SU-DHL-6 (cell line): ENCODE data around the gene KIF2A.

Source experiments
- EZH2phosphoT487 ChIP-seq: fragments of 200-600 bp; sonication (generic), shearing (Covaris generic); conservative IDR thresholded peaks from 2 replicates; pipeline ENCODE4 v1.6.1; 2018; ENCODE audit warnings: mild to moderate bottlenecking, antibody characterized with exemption, low read length, moderate library complexity, mixed read lengths
- TF ChIP-seq, protein P1 (sequence below): fragments of 200-600 bp; sonication (generic); IDR thresholded peaks from one replicate; pipeline ENCODE4 v1.5.1; 2017; ENCODE audit warnings: antibody characterized with exemption, mild to moderate bottlenecking, low read length, moderate library complexity; ENCODE audit not compliant: insufficient read depth, poor library complexity, severe bottlenecking

DNA sequence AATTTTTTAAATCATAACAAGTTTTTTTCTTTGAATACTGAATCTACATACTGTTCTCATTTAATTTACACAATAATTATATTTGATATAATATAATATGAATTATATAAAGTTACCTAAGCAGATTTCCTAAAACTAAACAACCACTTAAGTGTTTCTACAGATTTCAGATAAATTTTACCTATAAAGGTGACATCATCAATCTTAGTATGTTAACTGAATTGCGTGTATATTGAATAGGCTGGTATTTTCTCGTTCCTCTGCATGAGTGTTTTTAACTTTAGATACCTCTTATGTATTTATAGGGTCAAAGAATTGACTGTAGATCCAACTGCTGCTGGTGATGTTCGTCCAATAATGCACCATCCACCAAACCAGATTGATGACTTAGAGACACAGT is 67.4 kb downstream of the KIF2A start:
- TF ChIP-seq, protein P1, sequence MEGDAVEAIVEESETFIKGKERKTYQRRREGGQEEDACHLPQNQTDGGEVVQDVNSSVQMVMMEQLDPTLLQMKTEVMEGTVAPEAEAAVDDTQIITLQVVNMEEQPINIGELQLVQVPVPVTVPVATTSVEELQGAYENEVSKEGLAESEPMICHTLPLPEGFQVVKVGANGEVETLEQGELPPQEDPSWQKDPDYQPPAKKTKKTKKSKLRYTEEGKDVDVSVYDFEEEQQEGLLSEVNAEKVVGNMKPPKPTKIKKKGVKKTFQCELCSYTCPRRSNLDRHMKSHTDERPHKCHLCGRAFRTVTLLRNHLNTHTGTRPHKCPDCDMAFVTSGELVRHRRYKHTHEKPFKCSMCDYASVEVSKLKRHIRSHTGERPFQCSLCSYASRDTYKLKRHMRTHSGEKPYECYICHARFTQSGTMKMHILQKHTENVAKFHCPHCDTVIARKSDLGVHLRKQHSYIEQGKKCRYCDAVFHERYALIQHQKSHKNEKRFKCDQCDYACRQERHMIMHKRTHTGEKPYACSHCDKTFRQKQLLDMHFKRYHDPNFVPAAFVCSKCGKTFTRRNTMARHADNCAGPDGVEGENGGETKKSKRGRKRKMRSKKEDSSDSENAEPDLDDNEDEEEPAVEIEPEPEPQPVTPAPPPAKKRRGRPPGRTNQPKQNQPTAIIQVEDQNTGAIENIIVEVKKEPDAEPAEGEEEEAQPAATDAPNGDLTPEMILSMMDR: no peak
- no peak for TF ChIP-seq EZH2phosphoT487
